H7 (cell line): ENCODE results near the gene RUVBL2. TPM values are rescaled to one million over a fixed set of nuclear protein-coding genes. Genes with fewer than 3 reads are reported as not detected.
"Not testable (repeated sequence)": the region's sequence is repeated elsewhere in the genome, so short reads cannot be mapped to it uniquely, and the experiment has no call there.

Experiments
- DNase-seq: peaks from one replicate; pipeline ENCODE4 v3.0.0; 2012
- H3K27me3 ChIP-seq: 2 replicates; pipeline ENCODE4 v1.6.0; 2011; ENCODE audit warnings: mild to moderate bottlenecking, low read length; ENCODE audit not compliant: control insufficient read depth, insufficient read depth
- H3K36me3 ChIP-seq: replicated peaks from 2 replicates; pipeline ENCODE4 v1.5.1; 2011; ENCODE audit warnings: low read length; ENCODE audit not compliant: control insufficient read depth, insufficient read depth
- H3K4me3 ChIP-seq: 2 replicates; pipeline ENCODE4 v1.5.1; 2011; ENCODE audit warnings: low read depth, mild to moderate bottlenecking, control low read depth, low read length, moderate library complexity; ENCODE audit not compliant: insufficient read depth
- total RNA-seq: library from RNA; depleted of rRNA; stranded (reverse); fragments of >200 nt; shearing (Covaris generic); gene quantifications from 2 replicates; pipeline ENCODE4 v1.2.3, GENCODE V29; 2014

The RUVBL2 gene
- total RNA-seq, 1 experiment from 2014 or later = 327 TPM

- H3K27me3 ChIP-seq, H3K4me3 ChIP-seq, DNase-seq, H3K36me3 ChIP-seq: not testable (repeated sequence)
These were observed 31.9 kb downstream of the RUVBL2 start for GRCh38 chr19:49025599-49025998.

DNA sequence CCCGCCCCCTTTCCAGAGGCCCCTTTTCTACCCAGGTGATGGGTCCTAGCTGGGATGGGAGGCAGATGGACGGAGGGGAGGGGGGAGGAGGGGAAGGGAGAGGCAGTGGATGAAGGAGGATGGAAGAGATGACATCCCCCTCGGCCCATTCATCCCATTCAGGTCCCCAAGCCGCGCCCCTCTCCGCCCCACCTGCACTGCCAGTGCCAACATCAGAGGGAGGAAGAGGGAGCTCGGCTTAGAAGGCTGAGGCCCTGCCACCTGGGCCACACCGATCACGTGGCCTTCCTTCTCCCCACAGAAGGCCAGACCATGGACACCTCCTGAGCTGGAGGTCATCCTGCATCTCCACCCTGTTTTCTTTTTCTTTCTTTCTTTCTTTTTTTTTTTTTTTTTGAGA is 35.0 kb downstream of the RUVBL2 start:
- H3K36me3 ChIP-seq, DNase-seq, H3K27me3 ChIP-seq, H3K4me3 ChIP-seq: not testable (repeated sequence)

GRCh38 chr19:49029749-49030148 is 36.1 kb downstream of the RUVBL2 start:
- not testable (repeated sequence) for H3K27me3 ChIP-seq, H3K36me3 ChIP-seq, H3K4me3 ChIP-seq, DNase-seq

DNA sequence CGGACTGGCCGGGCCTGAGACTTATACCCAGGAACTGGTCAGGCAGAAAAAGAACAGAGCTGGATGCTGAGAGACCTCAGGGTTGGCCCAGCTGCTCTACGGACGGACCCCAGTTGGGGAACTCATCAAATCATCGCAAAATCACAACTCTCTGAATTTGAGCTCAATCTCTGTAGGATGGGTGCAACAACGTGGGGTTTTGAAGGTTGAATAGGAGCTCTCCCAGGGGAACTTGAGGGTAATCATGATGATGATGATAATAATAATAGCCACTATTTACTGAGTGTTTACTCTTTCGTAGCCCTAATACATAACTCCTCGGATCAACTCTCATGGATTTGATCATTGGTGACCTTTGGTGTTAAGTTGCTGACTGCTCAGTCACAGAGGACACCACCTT is 36.6 kb downstream of the RUVBL2 start:
- DNase-seq, H3K27me3 ChIP-seq, H3K36me3 ChIP-seq, H3K4me3 ChIP-seq: not testable (repeated sequence)

DNA sequence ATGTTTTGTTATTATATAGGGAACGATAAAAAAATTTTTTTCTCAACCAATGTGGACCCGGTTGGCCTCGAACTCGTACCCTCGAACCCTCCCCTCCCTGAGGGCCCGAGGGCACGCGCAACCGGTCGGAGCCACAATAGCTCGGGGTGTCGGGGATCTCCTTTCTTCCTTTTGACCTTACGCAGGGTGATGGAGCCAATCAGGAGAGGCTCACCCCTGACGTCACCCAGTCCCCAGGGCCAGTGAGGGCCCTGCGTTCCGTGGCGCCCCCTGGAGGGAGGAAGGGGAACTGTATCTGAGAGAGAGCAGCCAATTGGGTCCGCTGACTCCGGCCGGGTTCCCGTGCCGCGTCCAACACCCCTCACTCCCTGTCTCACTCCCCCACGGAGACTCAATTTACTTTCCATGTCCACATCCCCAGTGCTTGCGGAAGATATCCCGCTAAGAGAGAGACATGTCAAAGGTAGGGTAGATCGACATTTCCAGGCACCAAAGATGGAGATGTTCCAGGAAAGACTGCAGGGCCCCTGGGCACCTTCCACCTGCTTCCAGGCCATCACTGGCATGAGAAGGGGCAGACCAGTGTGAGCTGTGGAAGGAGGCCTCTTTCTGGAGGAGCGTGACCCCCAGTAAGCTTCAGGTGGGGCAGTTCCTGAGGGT is 38.1 kb downstream of the RUVBL2 start, which contains the start of gene CGB2:
Gene CGB2, plus strand, starts transcription at position 249 of the 660 bp plus-strand sequence. Its CDS starts 206 bp downstream, at position 455.
- H3K4me3 ChIP-seq, H3K36me3 ChIP-seq, H3K27me3 ChIP-seq: not testable (repeated sequence)
- peak; percentile 96 for DNase-seq

- DNase-seq = peak; percentile 92
- H3K27me3 ChIP-seq, H3K4me3 ChIP-seq, H3K36me3 ChIP-seq: not testable (repeated sequence)
These were observed 43.1 kb downstream of the RUVBL2 start, which contains the start of gene CGB1 for GRCh38 chr19:49036815-49037214. Gene CGB1 (minus strand): TSS chr19:49036895. CDS start chr19:49036711, 184 bp downstream.

- H3K4me3 ChIP-seq, H3K27me3 ChIP-seq, DNase-seq, H3K36me3 ChIP-seq: not testable (repeated sequence)
These were observed 44.4 kb downstream of the RUVBL2 start for GRCh38 chr19:49038111-49038510.

DNA sequence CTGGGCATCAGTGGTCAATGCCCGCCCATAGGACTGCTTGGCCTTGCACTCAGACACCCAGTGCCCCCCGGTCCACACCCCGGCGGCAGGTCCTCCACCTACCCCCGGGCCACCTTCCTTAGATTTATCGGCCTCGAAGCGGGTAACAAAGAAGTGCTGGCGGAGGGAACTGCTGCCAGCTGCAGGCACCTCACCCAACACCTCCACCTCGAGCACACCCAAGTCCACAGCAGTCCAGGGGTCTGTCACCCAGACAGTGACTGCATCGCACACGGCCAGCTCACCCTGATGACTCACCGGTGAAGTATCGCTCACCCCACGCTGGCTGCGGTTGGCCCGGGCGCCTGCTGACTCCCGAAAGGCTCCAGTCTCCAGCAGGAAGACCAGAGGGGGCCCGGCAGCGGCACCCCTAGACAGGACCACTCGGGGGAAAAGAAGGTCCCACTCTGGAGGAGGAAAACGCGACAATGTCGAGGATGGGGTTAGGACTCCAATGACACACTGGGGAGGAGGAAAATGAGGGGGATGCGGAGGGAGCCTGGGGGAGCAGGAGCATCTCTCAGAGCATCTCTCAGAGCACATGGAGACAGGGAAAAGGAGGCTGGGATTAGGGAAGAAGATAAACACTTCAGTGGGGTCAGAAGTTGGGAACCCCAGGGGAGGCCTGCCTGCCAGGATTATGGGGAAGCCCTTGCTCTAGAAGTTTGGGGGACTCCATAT is 45.0 kb downstream of the RUVBL2 start:
- H3K4me3 ChIP-seq, DNase-seq, H3K27me3 ChIP-seq, H3K36me3 ChIP-seq: not testable (repeated sequence)

DNA sequence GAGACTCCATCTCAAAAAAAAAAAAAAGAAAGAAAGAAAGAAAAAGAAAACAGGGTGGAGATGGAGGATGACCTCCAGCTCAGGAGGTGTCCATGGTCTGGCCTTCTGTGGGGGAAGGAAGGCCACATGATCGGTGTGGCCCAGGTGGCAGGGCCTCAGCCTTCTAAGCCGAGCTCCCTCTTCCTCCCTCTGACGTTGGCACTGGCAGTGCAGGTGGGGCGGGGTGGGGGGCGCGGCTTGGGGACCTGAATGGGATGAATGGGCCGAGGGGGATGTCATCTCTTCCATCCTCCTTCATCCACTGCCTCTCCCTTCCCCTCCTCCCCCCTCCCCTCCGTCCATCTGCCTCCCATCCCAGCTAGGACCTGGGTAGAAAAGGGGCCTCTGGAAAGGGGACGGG is 46.0 kb downstream of the RUVBL2 start:
- H3K4me3 ChIP-seq, DNase-seq, H3K36me3 ChIP-seq, H3K27me3 ChIP-seq: not testable (repeated sequence)

DNA sequence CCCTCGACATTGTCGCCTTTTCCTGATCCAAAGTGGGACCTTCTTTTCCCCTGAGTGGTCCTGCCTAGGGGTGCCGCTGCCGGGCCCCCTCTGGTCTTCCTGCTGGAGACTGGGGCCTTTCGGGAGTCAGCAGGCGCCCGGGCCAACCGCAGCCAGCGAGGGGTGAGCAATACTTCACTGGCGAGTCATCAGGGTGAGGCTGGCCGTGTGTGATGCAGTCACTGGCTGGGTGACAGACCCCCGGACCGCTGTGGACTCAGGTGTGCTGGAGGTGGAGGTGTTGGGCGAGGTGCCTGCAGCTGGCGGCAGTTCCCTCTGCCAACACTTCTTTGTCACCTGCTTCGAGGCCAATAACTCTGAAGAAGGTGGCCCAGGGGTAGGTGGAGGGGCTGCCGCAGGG is 48.5 kb downstream of the RUVBL2 start:
- H3K4me3 ChIP-seq = no peak overlapping the region
- no peak for DNase-seq
- no peaks in the 10 kb centered on the region for H3K27me3 ChIP-seq

GRCh38 chr19:49042666-49043065 is 49.0 kb downstream of the RUVBL2 start:
- not testable (repeated sequence) for H3K36me3 ChIP-seq, H3K27me3 ChIP-seq, DNase-seq, H3K4me3 ChIP-seq

More for the DNA sequence above, 48.5 kb downstream of the RUVBL2 start:
- H3K36me3 ChIP-seq = no peaks in the 10 kb centered on the region

DNA sequence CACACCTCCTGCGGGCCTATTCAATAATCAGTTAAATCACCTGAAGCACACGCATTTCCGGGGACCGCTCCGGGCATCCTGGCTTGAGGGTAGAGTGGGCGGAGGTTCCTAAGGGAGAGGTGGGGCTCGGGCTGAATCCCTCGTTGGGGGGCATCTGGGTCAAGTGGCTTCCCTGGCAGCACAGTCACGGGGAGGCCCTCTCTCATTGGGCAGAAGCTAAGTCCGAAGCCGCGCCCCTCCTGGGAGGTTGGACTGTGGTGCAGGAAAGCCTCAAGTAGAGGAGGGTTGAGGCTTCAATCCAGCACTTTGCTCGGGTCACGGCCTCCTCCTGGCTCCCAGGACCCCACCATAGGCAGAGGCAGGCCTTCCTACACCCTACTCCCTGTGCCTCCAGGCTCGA is 49.9 kb downstream of the RUVBL2 start, which contains the start of gene CGB5:
Gene CGB5, plus strand, starts transcription at position 301 of the 400 bp plus-strand sequence. CDS start 362 bp downstream, outside the sequence.
- H3K27me3 ChIP-seq, DNase-seq, H3K36me3 ChIP-seq, H3K4me3 ChIP-seq: not testable (repeated sequence)

DNA sequence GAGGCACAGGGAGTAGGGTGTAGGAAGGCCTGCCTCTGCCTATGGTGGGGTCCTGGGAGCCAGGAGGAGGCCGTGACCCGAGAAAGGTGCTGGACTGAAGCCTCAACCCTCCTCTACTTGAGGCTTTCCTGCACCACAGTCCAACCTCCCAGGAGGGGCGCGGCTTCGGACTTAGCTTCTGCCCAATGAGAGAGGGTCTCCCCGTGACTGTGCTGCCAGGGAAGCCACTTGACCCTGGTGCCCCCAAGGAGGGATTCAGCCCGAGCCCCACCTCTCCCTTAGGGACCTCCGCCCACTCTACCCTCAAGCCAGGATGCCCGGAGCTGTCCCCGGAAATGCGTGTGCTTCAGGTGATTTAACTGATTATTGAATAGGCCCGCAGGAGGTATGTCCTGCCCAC is 55.3 kb downstream of the RUVBL2 start, which contains the start of gene CGB8:
Gene CGB8, minus strand, starts transcription at position 101 of the 400 bp plus-strand sequence. CDS start 372 bp downstream, outside the sequence.
- H3K4me3 ChIP-seq, DNase-seq: not testable (repeated sequence)

GRCh38 chr19:49049834-49050233 is 56.1 kb downstream of the RUVBL2 start:
- not testable (repeated sequence) for H3K36me3 ChIP-seq

More for the DNA sequence above, 55.3 kb downstream of the RUVBL2 start, which contains the start of gene CGB8:
- not testable (repeated sequence) for H3K36me3 ChIP-seq, H3K27me3 ChIP-seq

More at GRCh38 chr19:49049834-49050233, 56.1 kb downstream of the RUVBL2 start:
- not testable (repeated sequence) for DNase-seq, H3K27me3 ChIP-seq, H3K4me3 ChIP-seq
